ENCODE measurements around the gene ZNF519.

GRCh38 chr18:14104201-14104600 lies 28.0 kb downstream of the ZNF519 start:
- TF ChIP-seq, protein P1, sequence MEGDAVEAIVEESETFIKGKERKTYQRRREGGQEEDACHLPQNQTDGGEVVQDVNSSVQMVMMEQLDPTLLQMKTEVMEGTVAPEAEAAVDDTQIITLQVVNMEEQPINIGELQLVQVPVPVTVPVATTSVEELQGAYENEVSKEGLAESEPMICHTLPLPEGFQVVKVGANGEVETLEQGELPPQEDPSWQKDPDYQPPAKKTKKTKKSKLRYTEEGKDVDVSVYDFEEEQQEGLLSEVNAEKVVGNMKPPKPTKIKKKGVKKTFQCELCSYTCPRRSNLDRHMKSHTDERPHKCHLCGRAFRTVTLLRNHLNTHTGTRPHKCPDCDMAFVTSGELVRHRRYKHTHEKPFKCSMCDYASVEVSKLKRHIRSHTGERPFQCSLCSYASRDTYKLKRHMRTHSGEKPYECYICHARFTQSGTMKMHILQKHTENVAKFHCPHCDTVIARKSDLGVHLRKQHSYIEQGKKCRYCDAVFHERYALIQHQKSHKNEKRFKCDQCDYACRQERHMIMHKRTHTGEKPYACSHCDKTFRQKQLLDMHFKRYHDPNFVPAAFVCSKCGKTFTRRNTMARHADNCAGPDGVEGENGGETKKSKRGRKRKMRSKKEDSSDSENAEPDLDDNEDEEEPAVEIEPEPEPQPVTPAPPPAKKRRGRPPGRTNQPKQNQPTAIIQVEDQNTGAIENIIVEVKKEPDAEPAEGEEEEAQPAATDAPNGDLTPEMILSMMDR (IDR thresholded peaks at IDR 0.05) = no peak
- TF ChIP-seq POLR2A (IDR thresholded peaks at IDR 0.05) = no peak
